Dermis blood vessel endothelial cell (primary cell): ENCODE measurements around the gene SUGP2. TPM values are rescaled to one million over a fixed set of nuclear protein-coding genes. Genes with fewer than 3 reads are reported as not detected.
A peak's percentile ranks its signal among the peaks of the same experiment; 100 is the strongest.

Source experiments
- DNase-seq: peaks from one replicate; pipeline ENCODE4 v3.0.0; 2010
- total RNA-seq: library from RNA; depleted of rRNA; stranded (reverse); fragments of >200 nt; gene quantifications from 2 replicates; pipeline ENCODE4 v1.2.3, GENCODE V29; 2014

The SUGP2 gene
- total RNA-seq, 1 donor from 2014 or later = 24.8 TPM

GRCh38 chr19:19059018-19059836 lies 25.9 kb upstream of the SUGP2 start:
- no peak for DNase-seq

DNA sequence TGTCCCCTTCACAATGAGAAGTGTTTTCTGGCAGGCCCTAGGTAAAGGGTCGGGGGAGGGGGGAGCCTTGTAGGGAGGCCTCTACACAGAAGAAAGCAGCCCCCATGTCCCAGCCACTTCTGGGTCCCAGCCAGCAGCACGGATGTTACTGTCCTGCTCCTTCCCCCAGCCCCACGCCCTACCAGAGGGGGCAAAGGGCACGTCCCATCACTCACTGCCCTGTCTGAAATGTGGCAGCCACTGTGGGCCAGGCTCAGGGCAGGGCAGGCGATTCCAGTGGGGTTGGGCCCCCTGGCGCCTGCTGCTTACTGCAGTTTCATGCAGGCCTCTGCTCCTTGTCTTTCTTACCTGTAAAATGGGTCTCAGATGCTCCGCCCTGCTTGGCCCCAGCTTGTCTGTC lies 24.4 kb upstream of the SUGP2 start:
- DNase-seq = no peak

DNA sequence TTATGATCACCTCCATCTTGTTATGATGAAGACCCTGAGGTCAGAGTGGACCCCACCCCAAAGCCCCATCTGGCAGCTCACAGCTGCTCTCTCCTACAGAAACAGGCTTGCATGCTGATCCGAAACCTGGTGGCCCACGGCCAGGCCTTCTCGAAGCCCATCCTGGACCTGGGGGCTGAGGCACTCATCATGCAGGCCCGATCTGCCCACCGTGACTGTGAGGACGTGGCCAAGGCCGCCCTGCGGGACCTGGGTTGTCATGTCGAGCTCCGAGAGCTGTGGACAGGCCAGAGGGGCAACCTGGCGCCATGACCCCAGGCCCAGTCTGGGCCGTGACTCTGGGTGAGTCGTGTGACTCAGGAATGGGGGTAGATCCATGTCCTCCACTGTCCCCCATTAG lies 24.0 kb upstream of the SUGP2 start:
- no peak for DNase-seq

DNA sequence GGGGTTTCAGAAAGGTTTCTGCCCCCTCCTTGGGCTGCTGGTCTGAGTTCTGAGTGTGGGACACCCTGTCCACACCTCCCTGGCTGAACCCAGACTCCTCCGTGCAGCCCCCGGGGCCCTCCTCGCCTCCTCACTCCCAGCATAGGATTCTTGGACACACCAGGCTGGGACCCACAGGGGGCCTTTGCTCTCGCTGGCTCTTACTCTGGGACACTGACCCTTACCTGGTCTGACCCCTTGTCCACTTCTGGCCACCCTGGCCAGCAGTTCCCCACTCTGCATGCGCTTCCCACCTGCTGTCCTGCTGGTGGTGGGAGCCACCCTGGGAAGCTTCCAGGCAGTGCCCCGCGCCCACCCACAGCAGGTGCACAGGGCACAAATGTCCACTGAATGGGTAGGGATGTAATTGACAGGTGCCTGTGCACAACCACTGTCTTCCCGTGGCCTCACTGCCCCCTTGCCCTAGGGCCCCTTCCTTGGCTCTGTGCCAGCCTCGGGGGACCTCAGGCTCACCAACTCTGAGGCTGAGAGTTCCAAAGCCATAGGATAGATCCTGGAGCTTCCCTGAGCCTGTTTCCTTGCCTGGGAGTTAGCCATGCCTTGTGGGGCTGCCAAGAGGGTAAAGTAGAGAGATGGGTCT lies 23.4 kb upstream of the SUGP2 start:
- DNase-seq = no peak

DNA sequence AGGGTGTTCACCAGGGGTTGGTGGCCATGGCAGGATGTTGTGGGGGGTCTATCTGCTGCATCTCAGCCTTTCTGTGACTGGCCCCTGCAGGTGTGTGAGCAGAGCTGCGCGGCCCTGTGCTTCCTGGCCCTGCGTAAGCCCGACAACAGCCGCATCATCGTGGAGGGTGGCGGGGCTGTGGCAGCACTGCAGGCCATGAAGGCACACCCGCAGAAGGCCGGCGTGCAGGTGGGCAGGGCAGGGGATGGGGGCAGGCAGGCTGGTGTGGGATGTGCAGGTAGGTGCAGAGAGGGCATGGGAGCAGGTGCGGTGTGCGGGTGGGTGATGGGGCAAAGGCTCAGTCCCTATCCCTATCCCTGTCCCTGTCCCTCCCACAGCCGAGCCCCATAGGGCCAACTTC lies 22.4 kb upstream of the SUGP2 start:
- no peak for DNase-seq

- no peak for DNase-seq
Measured at GRCh38 chr19:19054939-19055440, 21.7 kb upstream of the SUGP2 start.

GRCh38 chr19:19054315-19054938 lies 21.1 kb upstream of the SUGP2 start:
- DNase-seq = no peak

GRCh38 chr19:19053508-19054314 lies 20.4 kb upstream of the SUGP2 start:
- DNase-seq = peak; percentile 82

GRCh38 chr19:19052921-19053320 lies 19.6 kb upstream of the SUGP2 start:
- DNase-seq = no peak

GRCh38 chr19:19051478-19052213 lies 18.3 kb upstream of the SUGP2 start:
- no peak for DNase-seq

DNA sequence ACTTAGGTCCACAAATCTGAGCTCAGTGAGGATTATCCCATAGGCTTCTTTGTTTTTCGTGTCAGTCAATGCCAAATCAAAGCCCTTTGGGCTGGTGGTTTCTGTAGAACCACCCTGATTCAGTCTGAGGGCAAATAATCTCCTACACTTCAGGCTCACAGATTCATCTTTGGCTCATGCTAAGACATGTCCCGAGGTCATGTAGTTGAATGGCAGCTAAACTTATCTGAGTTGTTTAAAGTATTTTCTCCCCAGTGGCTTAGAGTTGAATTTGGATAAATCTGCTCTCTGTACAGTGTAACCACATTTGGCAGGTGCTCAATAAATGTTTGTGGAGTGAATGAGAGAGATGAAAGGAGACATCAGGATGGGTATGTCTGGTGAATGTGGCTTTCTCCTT lies 17.4 kb upstream of the SUGP2 start:
- no peak for DNase-seq

DNA sequence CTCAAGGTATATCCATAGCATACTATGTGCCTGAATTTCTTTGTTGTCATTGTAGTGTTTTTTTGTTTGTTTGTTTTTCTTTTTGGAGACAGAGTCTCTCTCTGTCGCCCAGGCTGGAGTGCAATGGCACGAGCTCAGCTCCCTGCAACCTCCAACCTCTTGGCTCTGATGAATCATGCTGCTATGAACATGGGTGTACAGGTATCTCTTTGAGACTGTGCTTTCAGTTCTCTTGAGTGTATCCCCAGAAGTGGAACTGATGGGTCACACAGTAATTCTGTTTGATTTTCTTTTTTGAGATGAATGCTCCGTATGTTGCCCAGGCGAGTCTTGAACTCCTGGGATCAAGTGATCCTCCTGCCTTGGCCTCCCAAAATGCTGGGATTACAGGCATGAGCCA lies 16.8 kb upstream of the SUGP2 start:
- DNase-seq = no peak

DNA sequence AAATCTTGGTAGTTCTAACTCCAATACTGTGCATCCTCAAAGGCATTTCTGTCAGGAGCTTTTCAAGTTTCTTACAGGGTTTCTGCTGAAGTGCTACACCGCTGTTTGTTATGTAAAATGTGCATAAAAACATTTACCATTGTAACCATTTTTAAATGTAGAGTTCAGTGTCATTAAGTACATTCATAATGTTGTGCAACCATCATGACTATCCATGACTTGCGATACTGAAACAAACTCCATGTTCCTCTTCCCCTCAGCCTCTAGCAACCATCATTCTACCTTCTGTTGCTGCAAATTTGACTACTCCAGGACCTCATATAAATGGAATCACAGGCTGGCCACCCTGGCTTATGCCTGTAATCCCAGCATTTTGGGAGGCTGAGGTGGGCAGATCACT lies 16.1 kb upstream of the SUGP2 start:
- DNase-seq = no peak

GRCh38 chr19:19043881-19044280 lies 10.6 kb upstream of the SUGP2 start:
- no peak for DNase-seq

- no peak for DNase-seq
Measured at GRCh38 chr19:19043481-19043880, 10.2 kb upstream of the SUGP2 start.

DNA sequence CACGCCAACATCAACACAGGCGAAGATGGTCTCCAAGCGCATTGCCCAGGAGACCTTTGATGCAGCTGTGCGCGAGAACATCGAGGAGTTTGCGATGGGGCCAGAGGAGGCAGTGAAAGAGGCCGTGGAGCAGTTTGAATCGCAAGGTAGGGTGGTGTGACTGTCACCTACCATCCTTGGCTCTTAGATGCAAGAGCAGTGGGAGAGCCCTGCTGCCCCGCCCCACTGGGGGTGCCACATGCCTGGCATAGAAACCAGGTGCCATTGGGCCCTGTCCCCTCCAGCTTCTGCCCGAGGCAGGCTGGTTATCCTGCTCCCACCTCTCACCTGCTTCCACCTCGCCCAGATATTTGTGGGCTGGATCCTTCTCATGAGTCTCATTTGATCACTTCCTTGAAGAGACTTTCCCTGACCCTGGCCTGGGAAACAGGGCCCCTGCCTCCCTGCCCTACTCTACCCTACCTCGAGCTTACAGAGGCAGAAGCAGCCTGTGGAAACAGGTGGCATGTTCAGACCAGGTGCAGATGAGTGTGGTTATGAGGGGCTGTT lies 9.5 kb upstream of the SUGP2 start:
- no peak for DNase-seq

- no peak for DNase-seq
Measured at GRCh38 chr19:19040417-19040816, 7.1 kb upstream of the SUGP2 start.

- no peak for DNase-seq
Measured at GRCh38 chr19:19039901-19040300, 6.6 kb upstream of the SUGP2 start.

- DNase-seq = peak; percentile 75
Measured at GRCh38 chr19:19034204-19034624, 897 bp upstream of the SUGP2 start.

DNA sequence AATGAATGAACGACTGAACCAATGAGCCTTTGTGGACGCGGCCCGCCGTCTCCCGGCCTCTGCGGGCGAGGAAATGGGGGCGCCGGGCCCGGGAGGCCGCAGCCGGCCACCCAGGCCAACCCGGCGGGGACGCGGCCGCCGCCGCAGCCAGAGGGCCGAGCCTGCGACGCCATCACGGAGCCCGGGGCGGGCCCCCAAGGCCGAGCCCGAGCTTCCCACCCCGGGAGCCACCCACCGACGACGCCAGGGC lies 216 bp downstream of the SUGP2 start:
- DNase-seq = no peak

DNA sequence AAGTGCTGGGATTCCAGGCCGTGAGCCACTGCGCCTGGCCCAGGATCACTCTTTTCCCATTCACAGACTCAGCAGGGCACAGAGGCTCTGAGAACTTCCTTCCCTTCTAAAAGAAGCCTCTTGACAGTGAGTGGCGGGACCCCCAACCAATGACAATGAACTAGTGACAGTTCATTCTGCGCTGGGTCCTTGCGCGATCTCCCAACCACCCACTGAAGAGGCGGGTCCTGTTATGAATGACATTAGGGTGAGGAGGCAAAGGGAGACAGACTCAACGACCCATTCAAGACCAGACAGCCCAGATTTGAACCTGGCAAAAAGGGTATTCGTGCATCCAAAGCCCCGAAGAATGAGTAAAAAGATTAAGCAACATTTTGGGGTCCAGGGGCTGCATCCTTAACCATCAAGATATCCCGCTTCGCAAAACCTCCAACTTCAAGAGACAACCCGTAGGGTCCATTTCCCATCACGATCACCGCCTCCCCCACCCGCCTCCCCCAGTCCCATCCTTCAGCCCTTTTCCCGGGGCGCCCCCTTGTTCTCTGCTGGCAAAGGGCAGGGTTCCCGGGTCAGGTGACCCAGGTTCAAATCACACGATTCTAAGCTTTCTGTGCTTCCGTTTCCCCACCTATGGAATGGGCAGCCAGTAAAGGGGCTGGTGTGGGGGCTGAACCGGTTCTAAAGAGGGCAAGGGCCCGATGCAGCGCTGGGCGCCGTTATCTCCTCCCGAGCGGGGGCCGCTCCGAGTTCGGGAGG lies 719 bp downstream of the SUGP2 start:
- DNase-seq = peak; percentile 97
